OCI-LY7 (cell line): ENCODE results near the gene MOCS1. TPM values are rescaled to one million over a fixed set of nuclear protein-coding genes. Genes with fewer than 3 reads are reported as not detected.

ENCODE experiments used
- BruUV-seq: library from RNA; stranded (reverse); fragments of 400-500 nt; replicated peaks from 2 replicates; lab custom pipeline; 2021; lab: Mats Ljungman, UMichigan
- CTCF ChIA-PET: fragments of 300-600 bp; sonication (Branson Sonifier 250); formaldehyde crosslinking; loops from one replicate; lab custom pipeline; 2022; ENCODE audit warnings: antibody characterized with exemption; ENCODE audit not compliant: unreplicated experiment; lab: Charles Lee
- POLR2A ChIA-PET: fragments of 300-600 bp; sonication (Branson Sonifier 250); formaldehyde crosslinking; loops from one replicate; lab custom pipeline; 2022; ENCODE audit warnings: antibody characterized with exemption; lab: Charles Lee
- DNase-seq: peaks from one replicate; pipeline ENCODE4 v3.0.0-alpha.2; 2015; ENCODE audit warnings: low spot score
- H2AFZ ChIP-seq: fragments of 200-600 bp; sonication (generic), shearing (Covaris generic); 2 replicates; pipeline ENCODE4 v1.6.1; 2014; ENCODE audit warnings: mild to moderate bottlenecking, antibody characterized with exemption, low read length, moderate library complexity
- H3K27ac ChIP-seq: fragments of 200-600 bp; sonication (generic); 2 replicates; pipeline ENCODE4 v1.5.1; 2014; ENCODE audit warnings: mixed run types, low read depth, mild to moderate bottlenecking, moderate library complexity, low read length, inconsistent platforms; ENCODE audit not compliant: poor library complexity, severe bottlenecking
- H3K36me3 ChIP-seq: fragments of 200-600 bp; sonication (generic); 2 replicates; pipeline ENCODE4 v1.6.1; 2014; ENCODE audit warnings: mild to moderate bottlenecking, antibody characterized with exemption, low read length, moderate library complexity, mixed read lengths; ENCODE audit not compliant: insufficient read depth
- H3K4me1 ChIP-seq: fragments of 200-600 bp; sonication (generic); 2 replicates; pipeline ENCODE4 v1.5.1; 2014; ENCODE audit warnings: mild to moderate bottlenecking, low read length; ENCODE audit not compliant: insufficient read depth, poor library complexity, severe bottlenecking
- H3K4me2 ChIP-seq: fragments of 200-600 bp; sonication (generic); 2 replicates; pipeline ENCODE4 v1.6.1; 2014; ENCODE audit warnings: mild to moderate bottlenecking, low read length
- H3K4me3 ChIP-seq: fragments of 200-600 bp; sonication (generic); 2 replicates; pipeline ENCODE4 v1.5.1; 2014; ENCODE audit warnings: mild to moderate bottlenecking, low read depth, low read length; ENCODE audit not compliant: poor library complexity, severe bottlenecking
- H3K79me2 ChIP-seq: fragments of 200-600 bp; sonication (generic); 2 replicates; pipeline ENCODE4 v1.6.1; 2016; ENCODE audit warnings: low read depth, mild to moderate bottlenecking, low read length, moderate library complexity, mixed read lengths; ENCODE audit not compliant: insufficient read depth
- H3K9me2 ChIP-seq: fragments of 200-600 bp; sonication (generic); 2 replicates; pipeline ENCODE4 v1.6.1; 2016; ENCODE audit warnings: mild to moderate bottlenecking, low read length, mixed read lengths; ENCODE audit not compliant: insufficient read depth
- H3K9me3 ChIP-seq: fragments of 200-600 bp; sonication (generic); 2 replicates; pipeline ENCODE4 v1.6.1; 2014; ENCODE audit warnings: mild to moderate bottlenecking, mixed run types, low read length, mixed read lengths
- H4K20me1 ChIP-seq: fragments of 200-600 bp; sonication (generic); 2 replicates; pipeline ENCODE4 v1.6.1; 2014; ENCODE audit warnings: mild to moderate bottlenecking, antibody characterized with exemption, low read length, moderate library complexity, mixed read lengths; ENCODE audit not compliant: insufficient read depth
- EZH2phosphoT487 ChIP-seq: fragments of 200-600 bp; sonication (generic); IDR thresholded peaks from 2 replicates; pipeline ENCODE4 v1.6.1; 2018; ENCODE audit warnings: low read depth, borderline replicate concordance, mild to moderate bottlenecking, mixed run types, antibody characterized with exemption, low read length, moderate library complexity, mixed read lengths
- intact Hi-C: fragments of 100-400 bp; cut with micrococcal nuclease; formaldehyde crosslinking; loops from one replicate; pipeline ENCODE4 v1.10.0; 2022; ENCODE audit not compliant: unreplicated experiment
- total RNA-seq, 2 experiments: library from RNA; depleted of rRNA in 1 of 2; stranded (reverse); fragments of >200 nt in 1 of 2; shearing (Covaris generic) in 1 of 2; gene quantifications; 2 replicates each; pipeline ENCODE4 v1.2.3, GENCODE V29; 2014 to 2022
- TF ChIP-seq, protein P1 (sequence below): fragments of 200-600 bp; sonication (generic); conservative IDR thresholded peaks from 2 replicates; pipeline ENCODE4 v1.5.1; 2014; ENCODE audit warnings: mild to moderate bottlenecking, antibody characterized with exemption, low read length, moderate library complexity, mixed read lengths

The MOCS1 gene
- total RNA-seq, 2 experiments from 2014 or later = not detected

DNA sequence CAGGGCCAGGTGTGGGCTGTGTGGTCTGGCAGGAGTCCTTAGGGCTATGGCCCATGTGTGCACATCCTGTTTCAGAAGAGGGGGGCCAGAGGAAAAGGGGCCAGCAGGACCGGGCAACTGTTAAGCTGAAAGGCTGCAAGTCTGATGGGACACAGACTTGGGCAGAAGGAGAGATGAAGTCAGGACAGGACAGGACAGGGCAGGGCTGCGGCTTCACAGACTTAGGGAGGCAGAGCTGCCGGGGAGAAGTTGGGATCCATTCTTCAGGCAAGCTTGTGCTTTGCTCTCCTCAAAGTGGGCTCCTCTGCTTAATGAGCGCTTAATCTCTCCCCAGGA, 28.7 kb downstream of the MOCS1 start:
- no TSS peak for BruUV-seq
- Histone ChIP-seq H3K9me2 (no peaks in the 10 kb centered on the region), H3K79me2 (no peaks in the 10 kb centered on the region)

DNA sequence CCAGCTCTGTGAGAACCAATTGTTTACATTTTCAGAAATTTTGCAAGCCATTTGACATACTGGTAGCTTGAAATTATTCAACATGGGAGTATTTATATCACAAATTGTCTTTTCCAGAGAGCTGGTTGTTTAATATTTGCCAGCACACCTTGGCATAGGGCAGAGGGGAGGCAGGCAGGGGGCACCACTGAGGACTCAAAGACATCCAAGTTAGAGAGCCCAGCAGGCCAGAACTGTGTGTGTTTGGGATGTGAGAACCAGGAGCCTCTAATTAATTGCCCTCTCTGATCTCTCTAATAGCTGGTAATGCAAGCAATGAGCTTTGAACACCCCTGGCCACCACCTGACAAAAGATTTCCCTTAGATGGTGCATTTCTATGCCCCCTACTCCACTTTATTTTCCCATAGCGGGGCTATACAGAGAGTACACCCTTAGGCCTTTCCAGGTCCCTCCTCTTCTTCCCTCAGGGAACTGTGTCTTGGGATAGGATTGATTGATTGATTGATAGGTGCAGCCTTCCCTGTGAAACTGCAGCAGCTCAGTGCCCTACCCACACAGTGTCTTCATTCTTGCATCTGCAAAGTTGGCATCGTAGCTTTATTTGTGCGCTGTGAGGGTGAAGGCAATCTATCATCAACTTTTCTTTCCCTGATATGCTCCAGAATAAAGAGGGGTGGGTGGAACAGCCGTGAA, 29.2 kb downstream of the MOCS1 start:
- H3K27ac ChIP-seq = no peak overlapping the region
- POLR2A ChIA-PET = interaction anchor here (0.6 kb wide), 1 partner anchor 324 kb away, joined by 3 read pairs; no protein-coding TSS in a partner anchor
- TF ChIP-seq, protein P1, sequence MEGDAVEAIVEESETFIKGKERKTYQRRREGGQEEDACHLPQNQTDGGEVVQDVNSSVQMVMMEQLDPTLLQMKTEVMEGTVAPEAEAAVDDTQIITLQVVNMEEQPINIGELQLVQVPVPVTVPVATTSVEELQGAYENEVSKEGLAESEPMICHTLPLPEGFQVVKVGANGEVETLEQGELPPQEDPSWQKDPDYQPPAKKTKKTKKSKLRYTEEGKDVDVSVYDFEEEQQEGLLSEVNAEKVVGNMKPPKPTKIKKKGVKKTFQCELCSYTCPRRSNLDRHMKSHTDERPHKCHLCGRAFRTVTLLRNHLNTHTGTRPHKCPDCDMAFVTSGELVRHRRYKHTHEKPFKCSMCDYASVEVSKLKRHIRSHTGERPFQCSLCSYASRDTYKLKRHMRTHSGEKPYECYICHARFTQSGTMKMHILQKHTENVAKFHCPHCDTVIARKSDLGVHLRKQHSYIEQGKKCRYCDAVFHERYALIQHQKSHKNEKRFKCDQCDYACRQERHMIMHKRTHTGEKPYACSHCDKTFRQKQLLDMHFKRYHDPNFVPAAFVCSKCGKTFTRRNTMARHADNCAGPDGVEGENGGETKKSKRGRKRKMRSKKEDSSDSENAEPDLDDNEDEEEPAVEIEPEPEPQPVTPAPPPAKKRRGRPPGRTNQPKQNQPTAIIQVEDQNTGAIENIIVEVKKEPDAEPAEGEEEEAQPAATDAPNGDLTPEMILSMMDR = no peak
- TF ChIP-seq EZH2phosphoT487 = no peak
- no peaks in the 10 kb centered on the region for H3K9me3 ChIP-seq
- H3K79me2 ChIP-seq = no peaks in the 10 kb centered on the region
- CTCF ChIA-PET = no interaction called here
- no peak for DNase-seq
- no peaks in the 10 kb centered on the region for H3K4me1 ChIP-seq
- H4K20me1 ChIP-seq = no peaks in the 10 kb centered on the region
- no peaks in the 10 kb centered on the region for H3K36me3 ChIP-seq
- H3K9me2 ChIP-seq = no peaks in the 10 kb centered on the region
- H3K4me3 ChIP-seq = no peak overlapping the region
- H2AFZ ChIP-seq = no peak overlapping the region
- no TSS peak for BruUV-seq
- intact Hi-C loops = no loop called here
- H3K4me2 ChIP-seq = no peak overlapping the region

More for the DNA sequence above, 28.7 kb downstream of the MOCS1 start:
- H3K36me3 ChIP-seq = no peaks in the 10 kb centered on the region
- no peak for DNase-seq
- H3K4me3 ChIP-seq = no peak overlapping the region
- H3K9me3 ChIP-seq = no peaks in the 10 kb centered on the region
- no peaks in the 10 kb centered on the region for H4K20me1 ChIP-seq
- H2AFZ ChIP-seq = no peak overlapping the region
- CTCF ChIA-PET = no interaction called here
- H3K4me1 ChIP-seq = no peaks in the 10 kb centered on the region
- TF ChIP-seq, protein P1 = no peak
- TF ChIP-seq EZH2phosphoT487 = no peak
- no peak overlapping the region for H3K4me2 ChIP-seq
- intact Hi-C loops = no loop called here
- no peak overlapping the region for H3K27ac ChIP-seq
- POLR2A ChIA-PET = no interaction called here

DNA sequence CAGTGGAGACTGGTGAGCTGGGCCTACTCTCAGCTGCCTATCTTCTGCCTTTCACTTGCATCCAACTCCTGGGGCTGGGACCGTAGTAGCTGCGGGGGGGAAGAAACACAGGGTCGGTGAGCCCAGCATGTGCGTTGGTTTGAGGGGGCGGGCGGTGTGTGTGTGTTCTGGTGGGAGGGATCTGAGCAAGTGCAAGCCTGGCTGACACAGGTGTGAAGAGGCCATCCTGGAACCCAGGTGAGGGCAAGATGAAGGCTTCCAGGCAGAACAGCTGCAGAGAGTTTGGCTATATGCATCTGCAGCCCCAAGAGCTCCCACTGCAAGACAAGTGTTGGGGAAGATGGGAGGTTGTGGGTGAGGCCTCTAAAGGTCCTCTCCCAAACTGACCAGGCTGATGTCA, 30.6 kb downstream of the MOCS1 start:
- Histone ChIP-seq H3K4me1 (no peaks in the 10 kb centered on the region), H3K79me2 (no peaks in the 10 kb centered on the region), H4K20me1 (no peaks in the 10 kb centered on the region), H3K4me3 (no peak overlapping the region), H3K36me3 (no peaks in the 10 kb centered on the region), H3K27ac (no peak overlapping the region), H3K9me2 (no peaks in the 10 kb centered on the region), H3K4me2 (no peak overlapping the region), H3K9me3 (no peaks in the 10 kb centered on the region), H2AFZ (no peak overlapping the region)
- intact Hi-C loops = no loop called here
- no peak for TF ChIP-seq EZH2phosphoT487
- TF ChIP-seq, protein P1 = no peak
- no TSS peak for BruUV-seq
- DNase-seq = no peak
- ChIA-PET CTCF (no interaction called here), POLR2A (no interaction called here)
